Progenitor cell of endocrine pancreas (in vitro differentiated cells): ENCODE results near the gene SUGCT. TPM values are rescaled to one million over a fixed set of nuclear protein-coding genes. Genes with fewer than 3 reads are reported as not detected.

ENCODE experiments used
- DNase-seq: peaks from one replicate; pipeline ENCODE4 v3.0.0; 2021; ENCODE audit warnings: low spot score; ENCODE audit not compliant: unreplicated experiment
- H3K27ac Mint-ChIP-seq: 2 replicates; pipeline ENCODE4 v1.8.0; 2021; ENCODE audit warnings: mild to moderate bottlenecking, moderate library complexity, mixed read lengths
- H3K27me3 Mint-ChIP-seq: 2 replicates; pipeline ENCODE4 v1.8.0; 2021; ENCODE audit warnings: mixed read lengths
- H3K36me3 Mint-ChIP-seq: 2 replicates; pipeline ENCODE4 v1.8.0; 2022; ENCODE audit warnings: mixed read lengths; ENCODE audit not compliant: insufficient read depth
- H3K4me1 Mint-ChIP-seq: 2 replicates; pipeline ENCODE4 v1.8.0; 2021; ENCODE audit warnings: low read depth, mixed read lengths
- H3K4me3 Mint-ChIP-seq: 2 replicates; pipeline ENCODE4 v1.8.0; 2021; ENCODE audit warnings: low read depth, mild to moderate bottlenecking, moderate library complexity, mixed read lengths
- H3K9me3 Mint-ChIP-seq: 2 replicates; pipeline ENCODE4 v1.8.0; 2021; ENCODE audit warnings: low read depth, mixed read lengths
- CTCF ChIP-seq: fragments of 200-600 bp; sonication (generic); IDR thresholded peaks from one replicate; pipeline ENCODE4 v1.5.0; 2021; ENCODE audit warnings: antibody characterized with exemption, mild to moderate bottlenecking; ENCODE audit not compliant: unreplicated experiment
- total RNA-seq: library from RNA; stranded (reverse); gene quantifications from 2 replicates; pipeline ENCODE4 v1.2.1, GENCODE V29; 2021

The SUGCT gene
- total RNA-seq, 1 donor from 2014 or later = 6.2 TPM

DNA sequence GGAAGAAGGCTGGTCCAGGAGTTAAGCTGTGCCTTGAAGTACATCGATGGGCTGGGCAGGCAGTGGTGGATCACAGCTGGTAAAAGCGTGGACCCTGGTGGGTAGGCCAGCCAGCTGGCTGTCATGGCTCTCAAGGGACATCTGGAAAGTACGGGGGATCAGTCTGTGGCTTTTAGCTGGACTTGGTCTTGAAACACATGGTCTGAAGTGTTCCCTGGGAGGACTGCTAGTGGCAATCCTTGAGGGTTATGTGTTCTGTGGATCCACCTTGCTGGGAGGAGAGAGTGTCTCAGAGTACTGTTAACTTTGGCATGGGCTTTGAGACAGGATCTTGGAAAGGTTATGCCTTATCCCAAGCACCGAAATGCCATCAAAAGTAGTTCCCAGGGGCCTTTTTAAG lies 754.3 kb downstream of the SUGCT start:
- H3K27ac Mint-ChIP-seq = no peak overlapping the region
- H3K4me3 Mint-ChIP-seq = no peak overlapping the region
- DNase-seq = no peak
- no peaks in the 10 kb centered on the region for H3K4me1 Mint-ChIP-seq
- peaks cover 13% of the 10 kb centered on the region for H3K9me3 Mint-ChIP-seq
- no peak for TF ChIP-seq CTCF
- no peaks in the 10 kb centered on the region for H3K36me3 Mint-ChIP-seq
- H3K27me3 Mint-ChIP-seq = no peaks in the 10 kb centered on the region

DNA sequence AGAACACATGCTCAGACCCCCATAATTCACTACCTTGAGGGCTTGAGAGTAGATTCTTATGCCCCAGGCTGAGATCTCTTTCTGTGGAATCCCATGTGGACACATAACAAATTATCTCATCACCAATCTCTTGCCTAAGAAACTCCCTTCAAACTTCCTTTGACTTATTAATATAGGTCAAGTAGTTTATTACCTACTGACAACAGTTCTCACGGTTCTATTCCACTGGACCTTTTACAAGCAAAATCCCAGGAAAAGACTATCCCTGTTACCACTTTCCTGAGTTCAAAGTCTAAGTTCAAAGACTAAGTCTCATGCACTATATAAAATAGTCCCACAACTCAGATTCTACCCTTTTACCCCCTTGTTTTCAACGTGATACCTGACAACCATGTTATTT lies 754.7 kb downstream of the SUGCT start:
- H3K4me1 Mint-ChIP-seq = no peaks in the 10 kb centered on the region
- no peak for DNase-seq
- TF ChIP-seq CTCF = no peak
- H3K9me3 Mint-ChIP-seq = peaks cover 13% of the 10 kb centered on the region
- H3K4me3 Mint-ChIP-seq = no peak overlapping the region
- no peak overlapping the region for H3K27ac Mint-ChIP-seq
- no peaks in the 10 kb centered on the region for H3K27me3 Mint-ChIP-seq
- no peaks in the 10 kb centered on the region for H3K36me3 Mint-ChIP-seq

DNA sequence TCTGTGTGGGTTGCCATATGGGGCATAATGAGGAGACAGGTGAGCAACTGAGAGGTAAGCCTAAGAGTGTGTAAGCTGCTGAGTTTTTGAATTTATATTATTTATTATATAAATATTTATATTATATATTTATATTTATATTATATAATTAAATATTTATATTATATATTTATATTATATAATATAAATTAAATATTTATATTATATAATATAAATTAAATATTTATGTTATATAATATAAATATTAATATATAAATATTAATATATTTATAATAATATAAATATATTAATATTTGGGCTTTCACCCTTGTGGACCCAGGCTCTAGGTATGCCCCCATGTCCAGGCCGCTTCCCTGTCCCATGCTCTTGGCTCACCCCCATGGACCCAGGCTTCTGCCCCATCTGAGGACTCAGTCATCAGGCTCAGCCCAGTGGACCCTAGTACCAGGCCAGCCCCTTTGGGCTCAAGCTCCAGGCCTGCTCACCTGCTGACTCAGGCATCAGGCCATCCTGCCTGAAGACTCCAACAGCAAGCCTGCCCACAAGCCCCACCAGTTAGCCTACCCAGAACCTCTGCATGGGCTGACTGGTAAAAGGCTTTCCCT lies 755.4 kb downstream of the SUGCT start:
- H3K27ac Mint-ChIP-seq = no peak overlapping the region
- H3K4me1 Mint-ChIP-seq = no peaks in the 10 kb centered on the region
- no peaks in the 10 kb centered on the region for H3K27me3 Mint-ChIP-seq
- H3K36me3 Mint-ChIP-seq = no peaks in the 10 kb centered on the region
- H3K4me3 Mint-ChIP-seq = no peak overlapping the region
- no peak for TF ChIP-seq CTCF
- DNase-seq = no peak
- H3K9me3 Mint-ChIP-seq = peaks cover 13% of the 10 kb centered on the region

DNA sequence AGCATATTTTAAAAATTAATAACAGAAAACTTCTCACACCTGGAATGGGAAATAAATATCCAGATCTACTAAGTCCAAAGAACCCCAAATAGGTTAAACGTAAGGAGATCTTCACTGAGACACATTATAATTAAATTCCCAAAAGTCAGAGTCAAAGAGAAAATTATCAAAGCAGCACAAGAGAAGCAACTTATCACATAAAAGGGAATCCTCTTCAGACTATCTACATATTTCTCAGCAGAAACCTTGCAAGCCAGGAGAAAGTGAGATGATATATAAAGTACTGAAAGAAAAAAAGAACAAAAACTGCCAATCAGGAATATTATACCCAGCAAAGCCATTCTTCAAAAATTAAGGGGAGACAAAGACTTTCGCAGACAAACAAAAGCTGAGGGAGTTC lies 756.4 kb downstream of the SUGCT start:
- Mint-ChIP-seq H3K4me3 (no peak overlapping the region), H3K9me3 (peaks cover 13% of the 10 kb centered on the region), H3K4me1 (no peaks in the 10 kb centered on the region), H3K36me3 (no peaks in the 10 kb centered on the region), H3K27ac (no peak overlapping the region), H3K27me3 (no peaks in the 10 kb centered on the region)
- no peak for DNase-seq
- TF ChIP-seq CTCF = no peak

- Mint-ChIP-seq H3K27ac (no peak overlapping the region), H3K27me3 (no peaks in the 10 kb centered on the region), H3K4me1 (no peaks in the 10 kb centered on the region), H3K36me3 (no peaks in the 10 kb centered on the region), H3K9me3 (peaks cover 5% of the 10 kb centered on the region), H3K4me3 (no peak overlapping the region)
- TF ChIP-seq CTCF = no peak
- DNase-seq = no peak
Observed at GRCh38 chr7:40899151-40899550, 764.3 kb downstream of the SUGCT start.
